HEK293 (cell line): ENCODE measurements around the gene PRTN3.
A peak's percentile ranks its signal among the peaks of the same experiment; 100 is the strongest.

Experiments used
- CTCF ChIA-PET: fragments of 350-600 bp; formaldehyde crosslinking; extraction: SDS; loops from one replicate; lab custom pipeline; 2021; ENCODE audit warnings: antibody characterized with exemption; lab: Yijun Ruan, JAX
- POLR2A ChIA-PET: fragments of 300-600 bp; formaldehyde crosslinking; extraction: SDS; loops from one replicate; lab custom pipeline; 2020; ENCODE audit warnings: antibody characterized with exemption, inconsistent platforms; lab: Yijun Ruan, JAX
- H3K27ac ChIP-seq: fragments of 200-500 bp; sonication (Bioruptor generic); 2 replicates; pipeline ENCODE4 v1.5.1; 2014; ENCODE audit warnings: low read depth, low read length, control low read depth, inconsistent platforms; ENCODE audit errors: extremely low read depth
- H3K36me3 ChIP-seq, 2 experiments: fragments of 200-500 bp in 1 of 2; sonication (Bioruptor generic) in 1 of 2; 1 replicate in 1 of 2; 2 replicates in 1 of 2; pipeline ENCODE4 v1.5.1; 2014 to 2017; ENCODE audit warnings: inconsistent platforms in 2 of 2, low read length in 2 of 2; ENCODE audit not compliant: control insufficient read depth in 2 of 2, insufficient read depth in 1 of 2
- H3K4me1 ChIP-seq: fragments of 200-500 bp; sonication (Bioruptor generic); 2 replicates; pipeline ENCODE4 v1.5.1; 2014; ENCODE audit warnings: mild to moderate bottlenecking, low read length, inconsistent platforms; ENCODE audit not compliant: control insufficient read depth, insufficient read depth
- H3K4me3 ChIP-seq: 2 replicates; pipeline ENCODE4 v1.5.1; 2011; ENCODE audit warnings: low read depth, mild to moderate bottlenecking, control low read depth, low read length, moderate library complexity
- H3K9me3 ChIP-seq: fragments of 200-500 bp; sonication (Bioruptor generic); 2 replicates; pipeline ENCODE4 v1.5.1; 2014; ENCODE audit warnings: low read depth, low read length, inconsistent platforms; ENCODE audit not compliant: control insufficient read depth, insufficient read depth
- AEBP2 ChIP-seq: fragments of 450-650 bp; formaldehyde crosslinking; IDR thresholded peaks from 2 replicates; pipeline ENCODE4 v1.5.1; 2016; ENCODE audit warnings: missing biosample characterization, missing genetic modification characterization, borderline replicate concordance
- GLI2 ChIP-seq: fragments of 450-650 bp; formaldehyde crosslinking; IDR thresholded peaks from 2 replicates; pipeline ENCODE4; 2017; ENCODE audit warnings: missing biosample characterization, missing genetic modification characterization, low read depth, borderline replicate concordance
- GLIS1 ChIP-seq: fragments of 450-650 bp; formaldehyde crosslinking; IDR thresholded peaks from 2 replicates; pipeline ENCODE4 v1.5.1; 2016; ENCODE audit warnings: missing biosample characterization, missing genetic modification characterization
- GLIS2 ChIP-seq: fragments of 450-650 bp; formaldehyde crosslinking; IDR thresholded peaks from 2 replicates; pipeline ENCODE4 v1.5.1; 2016; ENCODE audit warnings: missing biosample characterization, missing genetic modification characterization
- IKZF3 ChIP-seq: fragments of 450-650 bp; IDR thresholded peaks from 2 replicates; pipeline ENCODE4 v1.5.0; 2018; ENCODE audit warnings: missing biosample characterization, mild to moderate bottlenecking, missing genetic modification characterization, moderate library complexity
- KLF8 ChIP-seq: fragments of 450-650 bp; formaldehyde crosslinking; IDR thresholded peaks from 2 replicates; pipeline ENCODE4 v1.5.1; 2016; ENCODE audit warnings: missing biosample characterization, missing genetic modification characterization
- PATZ1 ChIP-seq: fragments of 450-650 bp; formaldehyde crosslinking; IDR thresholded peaks from 2 replicates; pipeline ENCODE4 v1.5.1; 2016; ENCODE audit warnings: missing biosample characterization, missing genetic modification characterization
- PRDM6 ChIP-seq: fragments of 450-650 bp; formaldehyde crosslinking; IDR thresholded peaks from 2 replicates; pipeline ENCODE4 v1.5.1; 2017; ENCODE audit warnings: missing biosample characterization, missing genetic modification characterization
- SP2 ChIP-seq: fragments of 450-650 bp; formaldehyde crosslinking; IDR thresholded peaks from 2 replicates; pipeline ENCODE4 v1.5.1; 2016; ENCODE audit warnings: missing biosample characterization, missing genetic modification characterization
- ZBTB6 ChIP-seq: fragments of 450-650 bp; formaldehyde crosslinking; IDR thresholded peaks from 2 replicates; pipeline ENCODE4 v1.5.1; 2017; ENCODE audit warnings: missing biosample characterization, missing genetic modification characterization
- ZIC2 ChIP-seq: fragments of 450-650 bp; formaldehyde crosslinking; IDR thresholded peaks from 2 replicates; pipeline ENCODE4 v1.5.1; 2016; ENCODE audit warnings: missing biosample characterization, missing genetic modification characterization
- ZNF10 ChIP-seq: fragments of 450-650 bp; formaldehyde crosslinking; IDR thresholded peaks from 2 replicates; pipeline ENCODE4 v1.5.1; 2017; ENCODE audit warnings: missing biosample characterization, missing genetic modification characterization
- ZNF23 ChIP-seq: fragments of 450-650 bp; formaldehyde crosslinking; IDR thresholded peaks from 2 replicates; pipeline ENCODE4 v1.5.1; 2016; ENCODE audit warnings: missing biosample characterization, missing genetic modification characterization, borderline replicate concordance
- ZNF266 ChIP-seq: fragments of 450-650 bp; formaldehyde crosslinking; IDR thresholded peaks from 2 replicates; pipeline ENCODE4 v1.5.1; 2016; ENCODE audit warnings: missing biosample characterization, missing genetic modification characterization, low read depth
- ZNF292 ChIP-seq: fragments of 450-650 bp; formaldehyde crosslinking; IDR thresholded peaks from 2 replicates; pipeline ENCODE4 v1.5.1; 2016; ENCODE audit warnings: low read depth, missing biosample characterization, missing genetic modification characterization, borderline replicate concordance
- ZNF335 ChIP-seq: fragments of 450-650 bp; formaldehyde crosslinking; conservative IDR thresholded peaks from 2 replicates; pipeline ENCODE4 v1.5.1; 2016; ENCODE audit warnings: missing biosample characterization, missing genetic modification characterization
- ZNF354C ChIP-seq: fragments of 450-650 bp; formaldehyde crosslinking; IDR thresholded peaks from 2 replicates; pipeline ENCODE4 v1.5.1; 2016; ENCODE audit warnings: missing biosample characterization, missing genetic modification characterization, low read depth, borderline replicate concordance
- ZNF366 ChIP-seq: fragments of 450-650 bp; formaldehyde crosslinking; conservative IDR thresholded peaks from 2 replicates; pipeline ENCODE4 v1.5.1; 2016; ENCODE audit warnings: missing biosample characterization, missing genetic modification characterization
- ZNF629 ChIP-seq: fragments of 450-650 bp; formaldehyde crosslinking; IDR thresholded peaks from 2 replicates; pipeline ENCODE4 v1.5.1; 2017; ENCODE audit warnings: missing biosample characterization, missing genetic modification characterization
- ZNF692 ChIP-seq: fragments of 450-650 bp; formaldehyde crosslinking; IDR thresholded peaks from 2 replicates; pipeline ENCODE4 v1.5.1; 2016; ENCODE audit warnings: missing biosample characterization, missing genetic modification characterization
- TF ChIP-seq, protein P1 (sequence below): fragments of 450-650 bp; formaldehyde crosslinking; IDR thresholded peaks from 2 replicates; pipeline ENCODE4 v1.5.1; 2016; ENCODE audit warnings: missing biosample characterization, missing genetic modification characterization, low read depth

PRTN3 gene

DNA sequence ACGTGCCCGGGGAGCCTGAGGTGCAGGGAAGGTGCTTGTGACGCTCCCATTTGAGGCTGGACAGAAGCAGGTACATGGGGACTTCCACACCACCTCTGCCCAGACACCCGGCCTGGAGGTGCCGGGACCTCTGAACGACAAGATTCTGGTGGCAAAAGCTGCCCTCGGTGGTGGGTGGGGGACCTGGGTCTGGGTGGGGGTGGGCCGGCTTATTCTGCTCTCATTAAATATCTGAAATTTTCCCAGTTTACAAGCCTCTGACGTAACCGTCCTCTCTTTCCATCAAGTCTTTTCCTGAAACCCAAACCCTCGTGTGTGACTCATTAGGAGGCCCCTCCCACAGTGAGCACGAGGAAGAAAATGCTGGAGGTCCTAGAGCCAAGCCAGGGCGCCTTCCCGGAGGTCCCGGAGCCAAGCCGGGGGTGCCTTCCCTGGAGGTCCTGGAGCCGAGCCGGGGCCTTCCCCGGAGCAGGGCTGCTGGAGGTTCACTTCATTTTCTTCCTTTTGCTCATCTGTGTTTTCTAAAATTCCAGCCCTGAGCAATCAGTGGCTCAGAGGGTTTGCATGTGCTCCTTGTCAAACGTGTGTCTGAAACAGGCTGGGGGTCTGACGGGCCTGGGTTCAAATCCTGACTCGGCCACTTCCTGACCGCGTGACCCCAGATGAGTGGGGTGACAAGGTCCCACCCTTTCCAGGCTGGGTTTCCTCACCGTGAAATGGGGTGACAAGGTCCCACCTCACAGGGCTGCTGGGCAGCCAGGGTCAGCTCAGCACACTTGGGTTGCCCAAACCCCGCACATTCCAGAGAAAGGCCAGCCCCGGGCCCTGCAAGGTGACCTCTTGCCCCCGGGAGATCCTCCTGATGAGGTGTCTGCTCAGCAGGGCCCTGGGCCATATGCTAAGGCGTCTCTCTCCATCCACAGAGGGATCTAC is 28.7 kb downstream of the PRTN3 start:
- no peak overlapping the region; the same call in 1 of the 2 replicates for H3K27ac ChIP-seq
- CTCF ChIA-PET: no interaction called here
- TF ChIP-seq GLIS2 (tag by site-specific recombination) (peak; percentile 67), ZBTB6 (tag by site-specific recombination) (peak; percentile 100), GLI2 (tag by site-specific recombination) (no peak), ZNF23 (no peak), ZNF335 (tag by site-specific recombination) (peak; percentile 64), PATZ1 (tag by site-specific recombination) (peak; percentile 60; the same call in 1 of the 2 replicates), PRDM6 (tag by site-specific recombination) (peak; percentile 46), ZNF354C (tag by site-specific recombination) (no peak), ZNF629 (tag by site-specific recombination) (peak; percentile 53), ZNF366 (tag by site-specific recombination) (peak; percentile 70), GLIS1 (tag by site-specific recombination) (peak; percentile 99), KLF8 (0 out of 2 replicates have a peak, but pooled peaks have one; percentile 22), ZIC2 (tag by site-specific recombination) (peak; percentile 34; the same call in 1 of the 2 replicates), ZNF266 (tag by site-specific recombination) (no peak), ZNF692 (tag by site-specific recombination) (0 out of 2 replicates have a peak, but pooled peaks have one; percentile 11), IKZF3 (tag by site-specific recombination) (peak; percentile 61), ZNF10 (no peak), AEBP2 (tag by site-specific recombination) (no peak), ZNF292 (tag by site-specific recombination) (no peak), SP2 (tag by site-specific recombination) (peak; percentile 15; the same call in 1 of the 2 replicates)
- TF ChIP-seq, protein P1, sequence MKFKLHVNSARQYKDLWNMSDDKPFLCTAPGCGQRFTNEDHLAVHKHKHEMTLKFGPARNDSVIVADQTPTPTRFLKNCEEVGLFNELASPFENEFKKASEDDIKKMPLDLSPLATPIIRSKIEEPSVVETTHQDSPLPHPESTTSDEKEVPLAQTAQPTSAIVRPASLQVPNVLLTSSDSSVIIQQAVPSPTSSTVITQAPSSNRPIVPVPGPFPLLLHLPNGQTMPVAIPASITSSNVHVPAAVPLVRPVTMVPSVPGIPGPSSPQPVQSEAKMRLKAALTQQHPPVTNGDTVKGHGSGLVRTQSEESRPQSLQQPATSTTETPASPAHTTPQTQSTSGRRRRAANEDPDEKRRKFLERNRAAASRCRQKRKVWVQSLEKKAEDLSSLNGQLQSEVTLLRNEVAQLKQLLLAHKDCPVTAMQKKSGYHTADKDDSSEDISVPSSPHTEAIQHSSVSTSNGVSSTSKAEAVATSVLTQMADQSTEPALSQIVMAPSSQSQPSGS (tag by site-specific recombination): peak; percentile 65

More for the DNA sequence above, 28.7 kb downstream of the PRTN3 start:
- Histone ChIP-seq H3K4me1 (no peaks in the 10 kb centered on the region; the same call in 1 of the 2 replicates), H3K9me3 (no peaks in the 10 kb centered on the region), H3K4me3 (no peak overlapping the region), H3K36me3 (peaks cover 7 to 47% of the 10 kb centered on the region in 2 experiments; a peak in 2 of 3 replicates)
- POLR2A ChIA-PET: no interaction called here
